Measurements from ENCODE around the gene RANBP1.

The RANBP1 gene

GRCh38 chr22:20138417-20138738, 22.5 kb downstream of the RANBP1 start:
- DNase-seq (ENCODE audit: low spot score): no peak

DNA sequence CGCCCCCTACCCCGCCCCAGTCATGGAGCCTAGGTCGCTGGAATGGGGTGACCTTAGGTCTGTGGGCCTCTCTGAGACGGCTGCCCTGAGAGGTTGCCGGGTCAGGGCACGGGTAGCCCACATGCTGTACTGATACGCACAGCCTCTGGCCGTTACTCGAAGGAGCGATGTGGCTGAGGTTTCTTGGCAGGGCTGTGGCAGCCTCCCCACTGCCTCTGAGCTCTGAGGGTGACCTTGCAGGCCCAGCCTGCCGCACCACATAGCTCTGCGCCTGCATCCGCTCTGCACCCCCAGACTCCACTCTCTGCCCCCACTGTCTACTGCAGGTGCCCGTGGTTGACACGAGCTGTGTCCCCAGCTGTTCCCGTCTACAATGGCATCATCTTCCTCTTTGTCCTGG, 23.0 kb downstream of the RANBP1 start:
- no peak for DNase-seq (ENCODE audit: low spot score)

DNA sequence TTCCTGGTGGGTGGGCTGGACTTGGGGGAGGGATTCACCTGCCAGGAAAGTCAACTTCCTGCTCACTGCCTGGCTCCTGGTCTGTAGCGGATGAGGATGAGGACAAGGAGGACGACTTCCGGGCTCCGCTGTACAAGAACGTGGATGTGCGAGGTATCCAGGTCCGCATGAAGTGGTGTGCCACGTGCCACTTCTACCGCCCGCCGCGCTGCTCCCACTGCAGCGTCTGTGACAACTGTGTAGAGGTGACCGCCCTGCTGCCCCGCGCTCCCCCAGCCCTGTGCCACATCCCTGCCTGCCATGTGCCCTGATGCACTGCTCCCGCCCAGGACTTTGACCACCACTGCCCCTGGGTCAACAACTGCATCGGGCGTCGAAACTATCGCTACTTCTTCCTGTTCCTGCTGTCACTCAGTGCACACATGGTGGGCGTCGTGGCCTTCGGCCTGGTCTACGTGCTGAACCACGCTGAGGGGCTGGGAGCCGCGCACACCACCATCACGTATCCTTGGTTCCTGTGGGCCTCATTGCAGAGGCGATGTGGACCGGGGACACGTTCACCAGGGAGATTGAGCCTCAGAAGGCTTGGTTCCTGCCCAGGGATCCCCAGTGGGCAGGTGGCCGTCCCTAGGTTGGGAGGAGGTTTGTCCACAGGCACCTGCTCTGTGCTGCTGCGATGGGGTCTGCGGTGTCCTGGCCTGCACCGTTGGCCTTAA, 23.6 kb downstream of the RANBP1 start:
- no peak for DNase-seq (ENCODE audit: low spot score)

- no peak for DNase-seq (ENCODE audit: low spot score)
Observed at GRCh38 chr22:20140107-20140445, 24.2 kb downstream of the RANBP1 start.

DNA sequence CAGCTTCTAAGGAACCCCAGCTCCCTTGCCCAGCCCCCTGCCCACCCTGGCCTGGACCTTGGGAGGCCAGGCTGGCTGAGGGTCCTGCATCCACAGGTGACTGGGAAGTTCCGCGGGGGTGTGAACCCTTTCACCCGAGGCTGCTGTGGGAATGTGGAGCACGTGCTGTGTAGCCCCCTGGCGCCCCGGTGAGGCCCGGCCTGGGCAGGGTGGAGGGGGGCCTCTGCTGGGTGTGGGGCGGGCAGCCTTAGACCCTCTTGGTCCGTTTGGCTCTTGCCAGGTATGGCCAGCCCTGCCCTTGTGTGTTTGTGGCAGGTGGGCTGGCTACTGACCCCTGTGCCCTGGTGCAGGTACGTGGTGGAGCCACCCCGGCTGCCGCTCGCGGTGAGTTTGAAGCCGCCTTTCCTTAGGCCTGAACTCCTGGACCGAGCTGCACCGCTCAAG, 24.6 kb downstream of the RANBP1 start:
- no peak for DNase-seq (ENCODE audit: low spot score)

DNA sequence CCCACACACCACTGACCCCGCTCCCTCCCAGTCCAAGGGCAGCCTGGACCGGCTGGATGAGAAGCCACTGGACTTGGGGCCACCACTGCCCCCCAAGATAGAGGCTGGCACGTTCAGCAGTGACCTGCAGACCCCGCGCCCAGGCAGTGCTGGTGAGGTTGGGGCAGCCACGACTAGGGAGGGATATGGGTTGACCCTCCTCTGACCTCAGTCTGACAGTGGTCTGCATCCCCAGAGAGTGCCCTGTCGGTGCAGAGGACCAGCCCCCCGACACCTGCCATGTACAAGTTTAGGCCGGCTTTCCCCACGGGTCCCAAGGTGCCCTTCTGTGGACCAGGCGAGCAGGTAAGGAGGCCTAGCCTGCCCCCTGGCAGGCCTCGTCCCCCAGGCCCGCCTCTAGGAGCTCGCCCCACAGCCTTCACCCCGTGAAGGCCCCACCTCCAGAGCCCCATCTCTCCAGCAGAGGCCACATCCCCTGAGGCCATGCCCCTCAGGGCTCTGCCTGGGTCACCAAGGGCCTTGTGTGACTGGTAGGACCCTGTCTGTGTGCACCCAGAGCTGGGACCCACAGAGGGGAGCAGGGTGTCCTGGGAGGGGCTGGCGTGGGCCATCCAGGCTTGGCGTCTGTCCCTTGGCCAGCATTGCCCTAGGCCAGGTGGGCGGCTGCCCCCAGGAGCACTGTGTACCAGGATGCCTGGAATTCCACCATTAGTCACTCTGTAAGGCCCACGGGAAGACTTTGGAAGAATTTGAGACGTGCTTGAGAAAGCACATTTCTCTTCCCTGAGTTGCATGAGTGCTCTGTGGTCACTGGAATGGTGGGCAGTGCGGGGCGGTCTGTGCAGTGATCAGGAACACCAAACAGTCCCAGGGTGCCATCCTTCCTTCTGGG, 25.5 kb downstream of the RANBP1 start:
- DNase-seq (ENCODE audit: low spot score): peak; percentile 82

DNA sequence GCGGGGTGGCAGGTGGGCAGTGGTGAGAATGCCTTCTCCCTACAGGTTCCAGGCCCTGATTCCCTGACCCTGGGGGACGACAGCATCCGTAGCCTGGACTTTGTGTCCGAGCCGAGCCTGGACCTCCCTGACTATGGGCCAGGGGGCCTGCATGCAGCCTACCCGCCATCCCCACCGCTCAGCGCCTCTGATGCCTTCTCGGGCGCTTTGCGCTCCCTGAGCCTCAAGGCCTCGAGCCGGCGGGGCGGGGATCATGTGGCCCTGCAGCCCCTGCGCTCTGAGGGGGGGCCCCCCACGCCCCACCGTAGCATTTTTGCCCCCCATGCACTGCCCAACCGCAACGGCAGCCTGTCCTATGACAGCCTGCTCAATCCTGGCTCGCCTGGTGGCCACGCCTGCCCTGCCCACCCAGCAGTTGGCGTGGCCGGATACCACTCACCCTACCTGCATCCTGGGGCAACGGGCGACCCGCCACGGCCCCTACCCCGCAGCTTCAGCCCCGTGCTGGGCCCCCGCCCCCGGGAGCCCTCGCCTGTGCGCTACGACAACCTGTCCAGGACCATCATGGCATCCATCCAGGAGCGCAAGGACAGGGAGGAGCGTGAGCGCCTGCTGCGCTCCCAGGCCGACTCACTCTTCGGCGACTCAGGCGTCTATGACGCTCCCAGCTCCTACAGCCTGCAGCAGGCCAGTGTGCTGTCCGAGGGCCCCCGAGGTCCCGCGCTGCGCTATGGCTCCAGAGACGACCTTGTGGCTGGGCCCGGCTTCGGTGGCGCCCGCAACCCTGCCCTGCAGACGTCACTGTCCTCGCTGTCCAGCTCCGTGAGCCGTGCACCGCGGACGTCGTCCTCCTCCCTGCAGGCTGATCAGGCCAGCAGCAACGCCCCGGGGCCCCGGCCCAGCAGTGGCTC, 27.1 kb downstream of the RANBP1 start:
- DNase-seq (ENCODE audit: low spot score): no peak

- DNase-seq (ENCODE audit: low spot score): no peak
Observed at GRCh38 chr22:20143883-20144665, 28.2 kb downstream of the RANBP1 start.

GRCh38 chr22:20145206-20145831, 29.4 kb downstream of the RANBP1 start:
- no peak for DNase-seq (ENCODE audit: low spot score)

DNA sequence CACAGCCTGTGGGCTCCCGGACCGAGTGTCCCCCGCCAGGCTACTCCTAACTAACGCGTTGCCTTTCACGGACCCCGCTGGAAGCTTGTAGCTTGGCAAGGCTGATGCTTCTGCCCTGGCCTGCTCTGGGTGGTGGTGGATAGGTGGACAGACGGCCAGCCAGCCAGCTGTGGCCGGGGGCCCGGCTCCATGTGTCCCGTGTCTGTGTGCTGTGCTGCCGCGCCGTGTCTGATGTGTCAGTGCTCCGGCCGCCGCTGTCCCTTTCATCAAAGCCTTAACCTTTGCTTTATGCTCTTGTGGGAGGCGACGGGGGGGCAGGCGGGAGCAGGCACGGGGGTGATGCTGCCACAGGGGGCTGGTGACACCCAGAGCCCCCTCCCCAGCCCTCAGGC, 29.9 kb downstream of the RANBP1 start:
- DNase-seq (ENCODE audit: low spot score): no peak

DNA sequence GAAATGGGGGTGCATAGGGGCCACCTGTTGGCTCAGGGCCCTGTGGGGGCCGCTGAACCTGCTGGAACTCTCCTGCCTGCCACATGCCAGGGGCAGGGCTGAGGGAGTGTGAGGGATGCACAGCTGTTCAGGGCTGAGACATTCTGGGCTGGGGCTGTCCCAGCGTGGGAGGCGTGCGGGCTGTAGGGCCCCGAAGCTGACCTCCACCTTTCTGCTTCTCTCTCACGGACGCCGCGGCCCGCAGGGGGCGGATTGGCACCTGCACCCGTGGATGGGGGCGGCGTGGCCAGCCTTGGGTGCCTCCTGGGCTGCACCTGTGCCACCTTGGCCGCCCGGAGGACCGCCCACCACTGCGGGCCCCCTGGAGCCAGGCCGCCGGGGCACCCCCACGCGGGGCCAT, 30.9 kb downstream of the RANBP1 start:
- DNase-seq (ENCODE audit: low spot score): no peak

GRCh38 chr22:20147237-20147988, 31.5 kb downstream of the RANBP1 start:
- no peak for DNase-seq (ENCODE audit: low spot score)

GRCh38 chr22:20148414-20148813, 32.5 kb downstream of the RANBP1 start:
- DNase-seq (ENCODE audit: low spot score): no peak

GRCh38 chr22:20149257-20150250, 33.6 kb downstream of the RANBP1 start:
- DNase-seq (ENCODE audit: low spot score): no peak

DNA sequence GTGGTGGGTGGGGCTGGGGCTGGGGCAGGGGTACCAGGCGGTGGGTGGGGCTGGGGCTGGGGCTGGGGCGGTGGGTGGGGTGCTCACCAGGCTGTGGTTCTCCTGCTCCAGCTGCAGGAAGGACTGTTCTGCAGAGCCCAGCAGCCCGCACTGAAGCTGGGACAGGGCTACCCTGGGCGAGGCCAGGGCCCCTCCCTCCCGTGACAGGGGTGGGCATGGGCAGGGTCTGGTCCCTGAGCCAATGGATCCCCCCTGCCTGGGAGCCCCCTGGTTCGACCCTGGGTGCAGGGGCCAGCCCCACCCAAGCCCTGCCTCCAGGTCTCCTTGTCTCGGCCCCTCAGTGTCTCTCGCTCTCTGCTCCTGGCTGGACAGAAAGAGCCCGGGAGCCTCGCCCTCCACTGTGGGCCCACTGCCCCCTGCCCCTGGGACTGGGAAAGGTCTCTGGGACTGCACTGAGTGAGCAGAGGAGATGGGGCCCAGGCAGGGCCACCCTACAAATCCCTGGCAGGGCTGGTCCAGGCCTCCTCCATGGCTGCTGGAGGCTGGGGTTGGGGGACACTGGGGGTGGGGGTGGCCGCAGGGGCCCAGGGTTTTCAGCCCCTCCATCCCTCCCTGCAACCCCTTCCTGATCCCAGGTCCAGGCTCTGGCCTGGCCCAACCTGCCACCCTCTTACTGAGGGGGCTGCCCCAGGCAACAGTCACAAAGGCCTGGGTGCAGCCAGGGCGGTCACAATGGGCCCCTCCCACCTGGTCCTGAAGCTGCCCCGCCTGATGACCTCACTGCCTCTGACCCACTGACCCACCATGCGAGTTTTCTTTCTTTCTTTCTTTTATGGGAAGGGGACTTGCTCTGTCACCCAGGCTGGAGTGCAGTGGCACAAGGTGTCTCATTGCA, 34.7 kb downstream of the RANBP1 start, which contains the start of gene CCDC188:
Gene CCDC188 (minus strand): TSS at position 675 of the 895 bp plus-strand sequence. CDS start 69 bp downstream, at position 606.
- DNase-seq (ENCODE audit: low spot score): no peak

GRCh38 chr22:20151276-20151588, 35.3 kb downstream of the RANBP1 start:
- no peak for DNase-seq (ENCODE audit: low spot score)

DNA sequence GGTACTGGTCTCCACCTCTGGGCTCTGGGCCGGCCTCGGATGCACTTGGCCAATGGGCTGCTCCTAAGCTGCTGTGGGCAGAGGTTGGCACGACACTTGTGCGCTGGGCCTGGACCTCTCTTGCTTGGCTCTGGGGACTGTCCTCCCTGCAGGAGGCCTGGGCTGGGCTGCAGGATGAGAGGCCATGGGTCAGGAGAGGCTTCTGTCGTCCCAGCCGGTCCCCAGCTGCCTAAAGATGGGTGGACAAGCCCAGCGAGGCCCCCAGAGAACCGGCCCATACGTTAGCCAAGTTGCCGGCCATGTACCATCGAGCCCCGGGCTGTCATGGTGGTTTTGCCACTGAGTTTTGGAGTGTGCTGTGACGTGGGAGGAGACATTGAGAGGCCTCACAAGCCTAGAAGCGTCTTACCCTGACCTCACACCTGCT, 36.6 kb downstream of the RANBP1 start:
- no peak for DNase-seq (ENCODE audit: low spot score)

DNA sequence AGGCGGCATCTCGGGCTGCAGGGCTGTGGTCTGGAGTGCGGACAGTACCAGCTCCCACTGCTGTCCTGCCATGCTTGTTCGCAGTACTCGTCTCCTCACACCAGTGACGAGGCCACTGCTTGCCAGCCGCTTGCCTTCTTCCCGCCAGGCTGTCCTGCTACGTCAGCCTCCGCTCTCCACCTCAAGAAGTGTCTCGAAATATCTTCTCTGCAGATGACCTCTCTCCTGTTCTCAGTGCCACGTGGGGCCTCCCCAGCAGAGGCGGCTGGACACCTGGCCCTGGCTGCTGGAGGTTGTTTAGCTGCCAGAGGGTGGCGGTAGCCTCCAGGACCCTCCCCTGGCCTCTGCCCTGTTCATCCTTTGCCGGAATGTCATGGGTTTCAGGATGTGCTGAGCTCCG, 38.0 kb downstream of the RANBP1 start:
- peak; percentile 49 for DNase-seq (ENCODE audit: low spot score)
